KOPT-K1 (cell line): ENCODE results near the gene LYRM9.
"Not testable (repeated sequence)": the region's sequence is repeated elsewhere in the genome, so short reads cannot be mapped to it uniquely, and the experiment has no call there.

ENCODE experiments used
- H3K27ac ChIP-seq: fragments of 200-600 bp; sonication (generic); 2 replicates; pipeline ENCODE4 v1.5.1; 2016; ENCODE audit warnings: antibody characterized with exemption, mild to moderate bottlenecking, low read depth, low read length; ENCODE audit not compliant: poor library complexity, severe bottlenecking
- H3K36me3 ChIP-seq: fragments of 200-600 bp; sonication (generic); 2 replicates; pipeline ENCODE4 v1.5.1; 2017; ENCODE audit warnings: antibody characterized with exemption, mild to moderate bottlenecking, low read length, moderate library complexity; ENCODE audit not compliant: insufficient read depth
- H3K9me3 ChIP-seq: fragments of 200-600 bp; sonication (generic); 2 replicates; pipeline ENCODE4 v1.5.1; 2017; ENCODE audit warnings: antibody characterized with exemption, low read length, mild to moderate bottlenecking; ENCODE audit not compliant: insufficient read depth, poor library complexity, severe bottlenecking

Gene LYRM9

GRCh38 chr17:27895123-27895895, 2.1 kb upstream of the LYRM9 start:
- no peaks in the 10 kb centered on the region for H3K36me3 ChIP-seq
- no peaks in the 10 kb centered on the region for H3K9me3 ChIP-seq
- no peak overlapping the region for H3K27ac ChIP-seq

- Histone ChIP-seq H3K27ac (no peak overlapping the region), H3K9me3 (no peaks in the 10 kb centered on the region), H3K36me3 (no peaks in the 10 kb centered on the region)
Observed at GRCh38 chr17:27893841-27894503, 807 bp upstream of the LYRM9 start.

- no peaks in the 10 kb centered on the region for H3K9me3 ChIP-seq
- peak overlapping the region; percentile 17 for H3K27ac ChIP-seq
- H3K36me3 ChIP-seq: no peaks in the 10 kb centered on the region
Observed at GRCh38 chr17:27892542-27892865, 661 bp downstream of the LYRM9 start.

- no peaks in the 10 kb centered on the region for H3K9me3 ChIP-seq
- H3K27ac ChIP-seq: no peak overlapping the region
- no peaks in the 10 kb centered on the region for H3K36me3 ChIP-seq
Observed at GRCh38 chr17:27891841-27892240, 1.3 kb downstream of the LYRM9 start.

- Histone ChIP-seq H3K36me3 (no peaks in the 10 kb centered on the region), H3K27ac (no peak overlapping the region), H3K9me3 (no peaks in the 10 kb centered on the region)
Observed at GRCh38 chr17:27889711-27890251, 3.4 kb downstream of the LYRM9 start.

GRCh38 chr17:27888945-27889344, 4.2 kb downstream of the LYRM9 start:
- Histone ChIP-seq H3K36me3 (no peaks in the 10 kb centered on the region), H3K27ac (no peak overlapping the region), H3K9me3 (no peaks in the 10 kb centered on the region)

- no peaks in the 10 kb centered on the region for H3K9me3 ChIP-seq
- H3K36me3 ChIP-seq: no peaks in the 10 kb centered on the region
- H3K27ac ChIP-seq: no peak overlapping the region
Observed at GRCh38 chr17:27888067-27888466, 5.1 kb downstream of the LYRM9 start.

- H3K36me3 ChIP-seq, H3K9me3 ChIP-seq, H3K27ac ChIP-seq: not testable (repeated sequence)
Observed at GRCh38 chr17:27886348-27886906, 6.7 kb downstream of the LYRM9 start.

- no peak overlapping the region for H3K27ac ChIP-seq
- no peaks in the 10 kb centered on the region for H3K9me3 ChIP-seq
- no peaks in the 10 kb centered on the region for H3K36me3 ChIP-seq
Observed at GRCh38 chr17:27882162-27882840, 10.9 kb downstream of the LYRM9 start.

GRCh38 chr17:27879987-27880608, 13.1 kb downstream of the LYRM9 start:
- Histone ChIP-seq H3K36me3 (no peaks in the 10 kb centered on the region), H3K27ac (no peak overlapping the region), H3K9me3 (no peaks in the 10 kb centered on the region)

- Histone ChIP-seq H3K27ac (peak overlapping the region; percentile 13), H3K9me3 (no peaks in the 10 kb centered on the region), H3K36me3 (no peaks in the 10 kb centered on the region)
Observed at GRCh38 chr17:27878776-27879562, 14.2 kb downstream of the LYRM9 start.

GRCh38 chr17:27873746-27874145, 19.4 kb downstream of the LYRM9 start:
- H3K9me3 ChIP-seq: peaks cover 13% of the 10 kb centered on the region
- no peak overlapping the region for H3K27ac ChIP-seq
- no peaks in the 10 kb centered on the region for H3K36me3 ChIP-seq

GRCh38 chr17:27873211-27873610, 20.0 kb downstream of the LYRM9 start:
- H3K9me3 ChIP-seq: peaks cover 13% of the 10 kb centered on the region
- no peaks in the 10 kb centered on the region for H3K36me3 ChIP-seq
- H3K27ac ChIP-seq: no peak overlapping the region

GRCh38 chr17:27872776-27873175, 20.4 kb downstream of the LYRM9 start:
- H3K9me3 ChIP-seq: peaks cover 13% of the 10 kb centered on the region
- no peak overlapping the region for H3K27ac ChIP-seq
- no peaks in the 10 kb centered on the region for H3K36me3 ChIP-seq
